ENCODE measurements around the gene KDM5A. TPM values are rescaled to one million over a fixed set of nuclear protein-coding genes. Genes with fewer than 3 reads are reported as not detected.
"Not testable (repeated sequence)": the region's sequence is repeated elsewhere in the genome, so short reads cannot be mapped to it uniquely, and the experiment has no call there.

Gene KDM5A
- total and polyA plus RNA-seq, 3 donors from 2014 or later, result 41.7 to 127 (median 113) TPM

DNA sequence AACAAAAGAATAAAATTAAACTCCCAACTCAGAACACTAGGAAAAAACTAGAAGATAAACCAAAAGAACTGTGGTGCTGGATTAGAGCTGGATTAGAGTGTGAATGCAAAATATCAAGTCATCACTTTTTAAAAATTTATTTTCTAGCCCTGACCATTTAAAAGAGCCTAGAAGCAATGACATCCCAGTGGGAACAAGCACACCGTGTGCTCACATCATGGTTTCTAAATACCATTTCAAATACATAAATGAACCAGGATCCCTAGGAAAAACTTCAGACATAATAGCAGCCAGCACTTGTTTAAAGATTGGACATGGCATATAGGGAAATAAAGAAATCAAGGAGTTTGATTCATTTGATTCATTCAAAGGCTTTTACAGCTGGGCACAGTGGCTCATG lies 30.0 kb downstream of the KDM5A start:
- Histone ChIP-seq H3K4me3 (no peak overlapping the region), H3K27me3 (no peaks in the 10 kb centered on the region), H3K4me1 (no peaks in the 10 kb centered on the region), H3K9me3 (no peaks in the 10 kb centered on the region), H3K27ac (no peak overlapping the region), H3K36me3 (ENCODE audit: low read depth, missing control alignments) (no peaks in the 10 kb centered on the region)
- WGBS, 2 donors, result 91 to 100% methylated on average over 1 of the region's 1 CpG
- TF ChIP-seq POLR2A (IDR thresholded peaks at IDR 0.05), result no peak
- no peak for TF ChIP-seq CTCF (IDR thresholded peaks at IDR 0.05)
- intact Hi-C loops (cut with DNase I; ENCODE audit: low total_unique reads), result no loop called here
- DNase-seq, result no peak

DNA sequence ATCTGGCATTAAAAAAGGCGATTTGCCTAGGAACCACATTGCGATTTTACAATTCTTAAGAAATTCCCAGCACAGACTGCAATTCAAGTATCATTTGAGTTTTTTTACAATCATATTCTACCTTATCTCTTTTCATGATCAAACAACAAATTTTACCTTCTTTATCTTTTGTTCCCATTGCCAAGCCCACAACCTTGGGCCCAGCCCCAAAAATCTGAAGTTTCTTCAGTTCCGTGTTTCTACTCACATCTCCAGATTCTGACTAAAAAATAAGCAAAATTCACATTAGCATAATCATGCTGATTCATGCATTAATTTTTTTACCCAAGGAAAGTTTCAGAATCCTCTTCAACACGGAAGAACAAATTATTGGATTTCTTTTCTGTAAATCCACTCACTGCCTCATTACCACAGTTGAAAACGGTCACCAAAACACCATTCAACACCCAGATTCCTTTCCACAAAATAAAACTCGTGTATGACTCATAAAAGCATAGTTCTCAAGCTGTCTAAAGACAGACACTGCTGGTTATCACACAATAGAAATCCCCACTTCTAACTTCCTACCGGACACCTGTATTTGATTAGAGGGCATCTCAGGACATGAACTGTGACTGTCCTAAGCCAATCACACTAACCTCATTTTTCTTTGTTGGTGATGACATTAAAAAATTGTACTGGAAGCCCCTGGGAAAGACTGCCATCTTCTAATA lies 32.7 kb downstream of the KDM5A start:
- Histone ChIP-seq H3K27ac (no peak overlapping the region), H3K27me3 (no peaks in the 10 kb centered on the region), H3K4me1 (no peaks in the 10 kb centered on the region), H3K9me3 (no peaks in the 10 kb centered on the region), H3K4me3 (no peak overlapping the region), H3K36me3 (ENCODE audit: low read depth, missing control alignments) (no peaks in the 10 kb centered on the region)
- WGBS, 2 donors, result 92 to 94% methylated on average over 7 of the region's 7 CpGs
- DNase-seq, result no peak
- TF ChIP-seq POLR2A (IDR thresholded peaks at IDR 0.05) (no peak), CTCF (IDR thresholded peaks at IDR 0.05) (no peak)
- intact Hi-C loops (cut with DNase I; ENCODE audit: low total_unique reads), result no loop called here

- H3K4me3 ChIP-seq; H3K27ac ChIP-seq; intact Hi-C loops (cut with DNase I; ENCODE audit: low total_unique reads); H3K36me3 ChIP-seq (ENCODE audit: low read depth, missing control alignments); H3K4me1 ChIP-seq; H3K9me3 ChIP-seq; H3K27me3 ChIP-seq; DNase-seq: not testable (repeated sequence)
- 96 to 97% methylated on average over 4 of the region's 4 CpGs for WGBS, 2 donors
Observed at GRCh38 chr12:351197-351596, 37.9 kb downstream of the KDM5A start.

DNA sequence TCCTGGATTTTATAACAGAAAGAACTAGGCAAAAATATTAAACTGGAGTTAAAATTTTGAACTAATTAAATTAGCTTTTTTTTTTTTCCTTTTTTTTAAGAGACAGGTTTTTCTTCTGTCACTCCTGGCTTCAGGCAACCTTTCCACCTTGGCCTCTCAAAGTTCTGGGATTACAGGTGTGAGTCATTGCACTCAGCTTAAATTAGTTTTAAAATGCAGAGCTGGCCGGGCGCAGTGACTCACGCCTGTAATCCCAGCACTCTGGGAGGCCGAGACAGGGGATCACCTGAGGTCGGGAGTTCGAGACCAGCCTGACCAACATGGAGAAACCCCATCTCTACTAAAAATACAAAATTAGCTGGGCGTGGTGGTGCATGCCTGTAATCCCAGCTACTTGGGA lies 39.5 kb downstream of the KDM5A start:
- intact Hi-C loops (cut with DNase I; ENCODE audit: low total_unique reads); H3K27me3 ChIP-seq; H3K9me3 ChIP-seq; H3K27ac ChIP-seq; DNase-seq; H3K4me3 ChIP-seq; H3K4me1 ChIP-seq; H3K36me3 ChIP-seq (ENCODE audit: low read depth, missing control alignments): not testable (repeated sequence)
- 96 to 97% methylated on average over 7 of the region's 7 CpGs for WGBS, 2 donors

- intact Hi-C loops (cut with DNase I; ENCODE audit: low total_unique reads); H3K36me3 ChIP-seq (ENCODE audit: low read depth, missing control alignments); H3K27me3 ChIP-seq; DNase-seq; H3K9me3 ChIP-seq; H3K4me1 ChIP-seq; H3K27ac ChIP-seq; H3K4me3 ChIP-seq: not testable (repeated sequence)
- WGBS, 2 donors, result 84 to 100% methylated on average over 1 to 7 of the region's 7 CpGs
Observed at GRCh38 chr12:343036-343435, 46.1 kb downstream of the KDM5A start.

DNA sequence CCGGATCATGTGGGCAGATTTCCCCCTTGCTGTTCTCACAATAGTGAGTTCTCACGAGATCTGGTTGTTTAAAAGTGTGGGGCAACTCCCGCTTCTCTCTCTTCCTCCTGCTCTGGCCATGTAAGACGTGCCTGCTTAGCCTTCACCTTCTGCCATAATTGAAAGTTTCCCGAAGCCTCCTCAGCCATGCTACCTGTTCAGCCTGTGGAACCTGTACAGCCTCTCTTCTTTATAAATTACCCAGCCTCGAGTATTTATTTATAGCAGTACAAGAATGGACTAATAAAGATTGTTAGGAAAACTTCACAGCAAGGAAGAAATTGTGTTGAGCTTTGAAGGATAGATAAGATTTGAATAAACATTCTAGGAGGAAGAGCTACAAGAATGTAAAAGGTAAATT lies 52.1 kb downstream of the KDM5A start:
- no peak for DNase-seq
- Histone ChIP-seq H3K4me1 (no peaks in the 10 kb centered on the region), H3K4me3 (no peak overlapping the region), H3K27ac (no peak overlapping the region), H3K36me3 (ENCODE audit: low read depth, missing control alignments) (no peaks in the 10 kb centered on the region), H3K9me3 (no peaks in the 10 kb centered on the region), H3K27me3 (no peaks in the 10 kb centered on the region)
- intact Hi-C loops (cut with DNase I; ENCODE audit: low total_unique reads), result no loop called here
- no peak for TF ChIP-seq POLR2A (IDR thresholded peaks at IDR 0.05)
- no peak for TF ChIP-seq CTCF (IDR thresholded peaks at IDR 0.05)
- WGBS, 2 donors, result 91 to 92% methylated on average over 6 of the region's 6 CpGs
